OCI-LY1 (cell line): ENCODE measurements around the gene NDUFS7.

Experiments
- H2AFZ ChIP-seq: fragments of 200-600 bp; sonication (generic), shearing (Covaris generic); 2 replicates; pipeline ENCODE4 v1.6.0; 2014; ENCODE audit warnings: antibody characterized with exemption, mild to moderate bottlenecking, low read length
- H3F3A ChIP-seq: fragments of 200-600 bp; sonication (generic), shearing (Covaris generic); 2 replicates; pipeline ENCODE4 v1.6.0; 2014; ENCODE audit warnings: mild to moderate bottlenecking, antibody characterized with exemption, low read length, moderate library complexity; ENCODE audit not compliant: insufficient read depth
- H3K27ac ChIP-seq: fragments of 200-600 bp; sonication (generic); 2 replicates; pipeline ENCODE4 v1.5.1; 2014; ENCODE audit warnings: low read length, mixed run types, mild to moderate bottlenecking, low read depth; ENCODE audit not compliant: poor library complexity, severe bottlenecking
- H3K27me3 ChIP-seq: fragments of 200-600 bp; sonication (generic); 2 replicates; pipeline ENCODE4 v1.6.0; 2014; ENCODE audit warnings: antibody characterized with exemption, mild to moderate bottlenecking, low read length, moderate library complexity; ENCODE audit not compliant: insufficient read depth
- H3K36me3 ChIP-seq: fragments of 200-600 bp; sonication (generic); 2 replicates; pipeline ENCODE4 v1.6.1; 2014; ENCODE audit warnings: mild to moderate bottlenecking, antibody characterized with exemption, low read length, moderate library complexity, mixed read lengths; ENCODE audit not compliant: insufficient read depth
- H3K4me1 ChIP-seq: fragments of 200-600 bp; sonication (generic); 2 replicates; pipeline ENCODE4 v1.5.1; 2014; ENCODE audit warnings: mild to moderate bottlenecking, low read length, moderate library complexity; ENCODE audit not compliant: insufficient read depth, severe bottlenecking
- H3K4me2 ChIP-seq: fragments of 200-600 bp; sonication (generic), shearing (Covaris generic); 2 replicates; pipeline ENCODE4 v1.6.1; 2014; ENCODE audit warnings: low read length
- H3K4me3 ChIP-seq: fragments of 200-600 bp; sonication (generic); 2 replicates; pipeline ENCODE4 v1.5.1; 2014; ENCODE audit warnings: low read length, low read depth, mild to moderate bottlenecking, mixed read lengths; ENCODE audit not compliant: poor library complexity, severe bottlenecking
- H3K79me2 ChIP-seq: fragments of 200-600 bp; shearing (Covaris generic); 2 replicates; pipeline ENCODE4 v1.6.1; 2016; ENCODE audit warnings: mixed run types, low read length, mixed read lengths; ENCODE audit not compliant: insufficient read depth
- H3K9ac ChIP-seq: fragments of 200-600 bp; sonication (generic), shearing (Covaris generic); 2 replicates; pipeline ENCODE4 v1.6.1; 2014; ENCODE audit warnings: mild to moderate bottlenecking, low read length, mixed read lengths
- H3K9me2 ChIP-seq: fragments of 200-600 bp; sonication (generic), shearing (Covaris generic); 2 replicates; pipeline ENCODE4 v1.6.1; 2014; ENCODE audit warnings: low read depth, mild to moderate bottlenecking, low read length, mixed read lengths
- H3K9me3 ChIP-seq: fragments of 200-600 bp; shearing (Covaris generic); 2 replicates; pipeline ENCODE4 v1.6.1; 2014; ENCODE audit warnings: low read length, mixed read lengths
- H4K20me1 ChIP-seq: fragments of 200-600 bp; sonication (generic), shearing (Covaris generic); 2 replicates; pipeline ENCODE4 v1.6.0; 2016; ENCODE audit warnings: mild to moderate bottlenecking, low read length; ENCODE audit not compliant: insufficient read depth
- EZH2 ChIP-seq: fragments of 200-600 bp; sonication (generic), shearing (Covaris generic); IDR thresholded peaks from 2 replicates; pipeline ENCODE4 v1.8.0; 2017; ENCODE audit warnings: borderline replicate concordance, mixed run types, mild to moderate bottlenecking, antibody characterized with exemption, low read length, moderate library complexity, mixed read lengths
- TF ChIP-seq, protein P1 (sequence below): fragments of 200-600 bp; sonication (generic), shearing (Covaris generic); IDR thresholded peaks from 2 replicates; pipeline ENCODE4 v1.5.1; 2017; ENCODE audit warnings: mild to moderate bottlenecking, antibody characterized with exemption, low read length, moderate library complexity, mixed read lengths

The NDUFS7 gene

DNA sequence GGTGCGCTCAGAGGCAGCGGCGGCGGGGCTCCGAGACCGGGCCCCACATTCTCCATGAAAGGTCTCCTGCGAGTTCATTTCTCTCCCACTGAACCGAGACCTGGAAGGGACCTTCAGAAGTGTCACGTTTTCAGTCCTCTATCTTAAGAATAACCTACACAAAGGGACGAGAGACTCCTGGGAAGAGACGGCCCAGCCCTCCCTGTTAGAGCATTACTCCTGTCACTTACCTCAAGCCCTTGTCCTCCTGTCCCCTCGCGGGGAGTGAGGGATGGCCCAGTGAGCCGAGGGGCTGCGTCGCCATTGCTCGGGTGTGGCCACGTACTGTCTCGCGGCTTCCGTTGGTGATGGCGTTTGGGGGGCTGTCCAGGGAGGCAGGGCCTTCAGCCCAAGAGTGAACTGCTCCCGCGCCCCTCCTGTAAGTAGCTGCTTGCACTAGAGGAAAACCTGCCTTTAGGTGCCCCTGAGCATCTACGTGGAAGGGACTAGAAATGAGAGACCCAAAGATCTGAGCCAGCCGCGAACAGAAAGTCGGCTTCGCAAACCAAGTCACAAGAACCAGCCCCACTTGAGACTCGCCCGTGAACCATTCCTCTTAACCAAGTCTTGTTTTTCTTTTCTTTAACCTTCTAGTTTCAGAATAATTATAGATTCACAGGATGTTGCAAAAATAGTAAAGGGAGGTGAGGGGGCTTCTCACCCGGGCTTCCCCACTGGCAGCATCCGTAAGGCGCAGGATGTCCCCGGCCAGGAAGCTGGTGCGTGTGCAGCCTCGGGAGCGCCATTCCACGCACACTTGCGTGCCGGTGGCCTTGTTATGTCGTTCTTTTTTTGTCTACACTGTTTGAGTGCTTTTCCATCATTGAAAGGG is 21.1 kb upstream of the NDUFS7 start:
- Histone ChIP-seq H3K36me3 (peaks cover 84% of the 10 kb centered on the region), H3K4me2 (0 out of 2 replicates have a peak overlapping the region, but pooled peaks have one; percentile 2), H3K27me3 (no peaks in the 10 kb centered on the region), H3K9ac (no peak overlapping the region; the same call in 1 of the 2 replicates), H3K4me3 (no peak overlapping the region), H3K9me3 (no peaks in the 10 kb centered on the region), H3K4me1 (peaks cover 16% of the 10 kb centered on the region), H4K20me1 (no peaks in the 10 kb centered on the region), H3K9me2 (no peaks in the 10 kb centered on the region), H3K27ac (no peak overlapping the region), H3K79me2 (no peaks in the 10 kb centered on the region), H2AFZ (no peak overlapping the region), H3F3A (no peaks in the 10 kb centered on the region)
- TF ChIP-seq, protein P1, sequence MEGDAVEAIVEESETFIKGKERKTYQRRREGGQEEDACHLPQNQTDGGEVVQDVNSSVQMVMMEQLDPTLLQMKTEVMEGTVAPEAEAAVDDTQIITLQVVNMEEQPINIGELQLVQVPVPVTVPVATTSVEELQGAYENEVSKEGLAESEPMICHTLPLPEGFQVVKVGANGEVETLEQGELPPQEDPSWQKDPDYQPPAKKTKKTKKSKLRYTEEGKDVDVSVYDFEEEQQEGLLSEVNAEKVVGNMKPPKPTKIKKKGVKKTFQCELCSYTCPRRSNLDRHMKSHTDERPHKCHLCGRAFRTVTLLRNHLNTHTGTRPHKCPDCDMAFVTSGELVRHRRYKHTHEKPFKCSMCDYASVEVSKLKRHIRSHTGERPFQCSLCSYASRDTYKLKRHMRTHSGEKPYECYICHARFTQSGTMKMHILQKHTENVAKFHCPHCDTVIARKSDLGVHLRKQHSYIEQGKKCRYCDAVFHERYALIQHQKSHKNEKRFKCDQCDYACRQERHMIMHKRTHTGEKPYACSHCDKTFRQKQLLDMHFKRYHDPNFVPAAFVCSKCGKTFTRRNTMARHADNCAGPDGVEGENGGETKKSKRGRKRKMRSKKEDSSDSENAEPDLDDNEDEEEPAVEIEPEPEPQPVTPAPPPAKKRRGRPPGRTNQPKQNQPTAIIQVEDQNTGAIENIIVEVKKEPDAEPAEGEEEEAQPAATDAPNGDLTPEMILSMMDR, result no peak
- no peak for TF ChIP-seq EZH2

DNA sequence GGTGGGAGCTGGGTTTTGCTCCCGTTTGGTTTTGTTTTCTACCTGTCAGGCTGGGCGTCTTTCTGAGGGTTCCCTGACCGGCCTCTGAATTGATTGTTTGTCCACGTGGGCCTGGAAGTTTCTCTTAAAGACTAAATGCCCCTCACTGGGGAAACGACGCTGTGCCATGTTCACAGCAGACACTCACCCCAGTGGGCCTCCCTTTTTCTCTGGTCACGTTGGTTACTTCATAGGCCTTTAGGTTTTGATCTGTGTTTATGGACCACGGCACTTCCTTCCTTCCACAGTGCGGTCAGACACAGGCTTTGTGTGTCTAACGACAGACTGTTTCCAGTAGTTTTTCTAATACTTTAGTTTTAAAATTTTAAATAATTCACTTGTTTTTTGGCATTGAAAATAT is 20.1 kb upstream of the NDUFS7 start:
- Histone ChIP-seq H3K4me3 (no peak overlapping the region), H3K79me2 (no peaks in the 10 kb centered on the region), H3K4me1 (peaks cover 16% of the 10 kb centered on the region), H3K9ac (no peak overlapping the region; the same call in 1 of the 2 replicates), H3K27ac (peak overlapping the region; percentile 5), H3K9me2 (no peaks in the 10 kb centered on the region), H3K27me3 (no peaks in the 10 kb centered on the region), H2AFZ (no peak overlapping the region), H3F3A (no peaks in the 10 kb centered on the region), H4K20me1 (no peaks in the 10 kb centered on the region), H3K36me3 (peaks cover 75% of the 10 kb centered on the region), H3K4me2 (peak overlapping the region; percentile 2; the same call in 1 of the 2 replicates), H3K9me3 (no peaks in the 10 kb centered on the region)
- no peak for TF ChIP-seq EZH2
- TF ChIP-seq, protein P1, result no peak

DNA sequence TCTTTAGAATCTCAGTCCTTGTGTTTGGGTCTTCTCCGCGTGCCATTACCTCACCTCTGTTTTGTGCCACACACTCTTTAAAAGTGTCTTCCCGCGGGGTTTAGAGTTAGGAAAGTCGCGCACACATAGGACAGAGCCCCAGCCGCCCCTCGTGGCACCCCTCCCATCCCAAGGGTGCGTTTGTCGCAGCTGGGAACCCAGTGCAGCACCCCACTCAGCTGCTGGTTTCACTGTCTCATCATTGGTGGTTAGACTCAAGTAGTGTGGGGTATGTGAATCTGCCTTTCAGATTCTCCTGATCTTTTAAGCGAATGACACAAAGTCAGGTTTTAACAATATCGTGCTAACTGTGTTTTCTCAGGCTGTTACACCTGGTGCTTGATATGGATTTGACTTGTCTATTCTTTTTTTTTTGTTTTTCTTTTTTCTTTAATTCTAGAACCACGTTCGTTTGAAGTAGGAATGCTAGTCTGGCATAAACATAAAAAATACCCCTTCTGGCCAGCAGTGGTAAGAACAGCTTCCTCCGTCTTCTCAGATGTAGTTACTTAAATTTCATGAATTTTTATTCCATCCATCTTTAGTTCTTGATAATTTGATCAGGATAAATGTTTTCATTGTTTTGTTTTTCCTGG is 19.5 kb upstream of the NDUFS7 start:
- Histone ChIP-seq H3K4me1 (peaks cover 16% of the 10 kb centered on the region), H3K36me3 (peaks cover 73% of the 10 kb centered on the region), H3K9me2 (no peaks in the 10 kb centered on the region), H3K27me3 (no peaks in the 10 kb centered on the region), H3K4me2 (no peak overlapping the region; the same call in 1 of the 2 replicates), H3F3A (no peaks in the 10 kb centered on the region), H3K9me3 (no peaks in the 10 kb centered on the region), H3K4me3 (no peak overlapping the region), H3K79me2 (no peaks in the 10 kb centered on the region), H2AFZ (no peak overlapping the region), H3K9ac (no peak overlapping the region), H4K20me1 (no peaks in the 10 kb centered on the region), H3K27ac (peak overlapping the region; percentile 41)
- TF ChIP-seq EZH2, result no peak
- TF ChIP-seq, protein P1, result peak; percentile 49
